Activated CD4-positive, alpha-beta T cell treated with anti-CD3 and anti-CD28 coated beads, Interleukin-2, Interleukin-6, amounts not matched to agents 100 ng/mL and 50 ng/mL, durations not matched to agents 16 hours and 8 hours (primary cell): Measurements from ENCODE around the gene DUSP15.

Source experiments
- DNase-seq: peaks from one replicate; pipeline ENCODE4 v3.0.0-alpha.2; 2020

Gene DUSP15

GRCh38 chr20:31859266-31859997 is 10.9 kb downstream of the DUSP15 start:
- DNase-seq: no peak

- DNase-seq: no peak
Observed at GRCh38 chr20:31858760-31859083, 11.6 kb downstream of the DUSP15 start.

GRCh38 chr20:31857861-31858759 is 12.2 kb downstream of the DUSP15 start:
- no peak for DNase-seq

GRCh38 chr20:31856516-31856915 is 13.8 kb downstream of the DUSP15 start:
- no peak for DNase-seq

GRCh38 chr20:31853481-31853880 is 16.8 kb downstream of the DUSP15 start:
- no peak for DNase-seq

GRCh38 chr20:31851240-31851955 is 18.9 kb downstream of the DUSP15 start:
- DNase-seq: no peak

GRCh38 chr20:31849306-31849930 is 20.9 kb downstream of the DUSP15 start:
- no peak for DNase-seq

- no peak for DNase-seq
Observed at GRCh38 chr20:31848088-31848999, 22.0 kb downstream of the DUSP15 start.

- no peak for DNase-seq
Observed at GRCh38 chr20:31846793-31847138, 23.6 kb downstream of the DUSP15 start.

GRCh38 chr20:31845300-31845863 is 24.9 kb downstream of the DUSP15 start, which contains the start of gene FOXS1:
Gene FOXS1, minus strand, starts transcription at chr20:31845604. Its CDS starts 62 bp downstream, at chr20:31845542.
- no peak for DNase-seq

- no peak for DNase-seq
Observed at GRCh38 chr20:31844737-31845299, 25.5 kb downstream of the DUSP15 start.

- DNase-seq: no peak
Observed at GRCh38 chr20:31843881-31844280, 26.4 kb downstream of the DUSP15 start.

- DNase-seq: no peak
Observed at GRCh38 chr20:31843288-31843687, 27.0 kb downstream of the DUSP15 start.

- DNase-seq: no peak
Observed at GRCh38 chr20:31842471-31843157, 27.7 kb downstream of the DUSP15 start.

GRCh38 chr20:31841928-31842327 is 28.4 kb downstream of the DUSP15 start:
- DNase-seq: no peak

- DNase-seq: no peak
Observed at GRCh38 chr20:31840906-31841816, 29.2 kb downstream of the DUSP15 start.

GRCh38 chr20:31839782-31840487 is 30.4 kb downstream of the DUSP15 start:
- DNase-seq: no peak

- DNase-seq: no peak
Observed at GRCh38 chr20:31838646-31839292, 31.6 kb downstream of the DUSP15 start.
